Measurements from ENCODE around the gene BAX. TPM values are rescaled to one million over a fixed set of nuclear protein-coding genes. Genes with fewer than 3 reads are reported as not detected.

BAX gene
- total and polyA plus RNA-seq, 2 of the 13 experiments (the other 11 are each of a cell fraction or from before 2014, with no cell fraction given) = 139 to 176 TPM

GRCh38 chr19:48955308-48955958 lies 758 bp downstream of the BAX start (continued):
- TF ChIP-seq ZNF503 (CRISPR knock-in tag; IDR thresholded peaks at IDR 0.05) = peak; percentile 12; the same call in 1 of the 2 replicates
- TF ChIP-seq ZNF329 (CRISPR knock-in tag; IDR thresholded peaks at IDR 0.05; ENCODE audit: low read depth) = no peak
- 0 out of 2 replicates have a peak, but pooled peaks have one; percentile 22 for TF ChIP-seq DPF2 (CRISPR knock-in tag; IDR thresholded peaks at IDR 0.05; ENCODE audit: borderline replicate concordance, low read depth)

- POLR2A ChIA-PET = interaction anchor here (2.2 kb wide), 1 partner anchor 58 kb away, joined by 8 read pairs; the partner anchor contains the start of gene NUCB1
- no TSS peak for BruUV-seq (replicated peaks)
Measured at GRCh38 chr19:48958006-48958405, 3.3 kb downstream of the BAX start.

More at GRCh38 chr19:48958006-48958405, 3.3 kb downstream of the BAX start:
- Histone ChIP-seq H3K4me3 (replicated peaks in 1 of 3; ENCODE audit: insufficient read depth in 1 of 3, low read depth in 2 of 3, low read length in 3 of 3) (no peak overlapping the region), H3K4me1 (ENCODE audit: insufficient read depth, low read length) (peaks cover 82% of the 10 kb centered on the region), H3K27me3 (ENCODE audit: control insufficient read depth in 1 of 2, insufficient read depth in 2 of 2, low read length in 2 of 2) (no peaks in the 10 kb centered on the region; a peak in 1 of 5 replicates), H3K9ac (ENCODE audit: insufficient read depth, low read depth, low read length) (no peak overlapping the region), H3K79me2 (ENCODE audit: insufficient read depth, low read length) (peaks cover 19% of the 10 kb centered on the region), H3K9me3 (ENCODE audit: low read length) (no peaks in the 10 kb centered on the region), H2AFZ (ENCODE audit: low read length) (no peak overlapping the region), H4K20me1 (ENCODE audit: insufficient read depth, low read length) (no peaks in the 10 kb centered on the region; the same call in 1 of the 2 replicates), H3K27ac (ENCODE audit: extremely low read length, insufficient read depth, low read length) (no peak overlapping the region), H3K36me3 (replicated peaks in 1 of 2; ENCODE audit: control insufficient read depth in 1 of 2, insufficient read depth in 2 of 2, low read length in 2 of 2) (peaks cover 2 to 3% of the 10 kb centered on the region in 2 experiments; a peak in 1 of 5 replicates), H3K4me2 (ENCODE audit: low read depth, low read length) (no peak overlapping the region)
- no peak for DNase-seq (ENCODE audit: low spot score)
- in situ Hi-C loops (cut with HindIII; ENCODE audit: extremely low pct_ligation_motif_present, low pct_unique_long_range_greater_than_20kb) = no loop called here
- TF ChIP-seq ZNF121 (CRISPR knock-in tag; IDR thresholded peaks at IDR 0.05) (peak; percentile 96), KAT8 (CRISPR knock-in tag; IDR thresholded peaks at IDR 0.05) (no peak), RBFOX2 (IDR thresholded peaks at IDR 0.05; ENCODE audit: low read depth, low read length) (0 out of 2 replicates have a peak, but pooled peaks have one; percentile 52)
- 96% methylated on average over 6 of the region's 8 CpGs for WGBS (ENCODE audit: low lambda C conversion rate)
- CTCF ChIA-PET (ENCODE audit: low intra/inter-chr PET ratio, low total read pairs) = no interaction called here
- intact Hi-C loops (cut with micrococcal nuclease; ENCODE audit: unreplicated experiment) = no loop called here
- ATAC-seq = no peak
- FAIRE-seq = no peak
